ENCODE results near the gene FGFBP1. TPM values are rescaled to one million over a fixed set of nuclear protein-coding genes. Genes with fewer than 3 reads are reported as not detected.
"Not testable (repeated sequence)": the region's sequence is repeated elsewhere in the genome, so short reads cannot be mapped to it uniquely, and the experiment has no call there.

The FGFBP1 gene
- polyA plus RNA-seq, 1 donor, result not detected

DNA sequence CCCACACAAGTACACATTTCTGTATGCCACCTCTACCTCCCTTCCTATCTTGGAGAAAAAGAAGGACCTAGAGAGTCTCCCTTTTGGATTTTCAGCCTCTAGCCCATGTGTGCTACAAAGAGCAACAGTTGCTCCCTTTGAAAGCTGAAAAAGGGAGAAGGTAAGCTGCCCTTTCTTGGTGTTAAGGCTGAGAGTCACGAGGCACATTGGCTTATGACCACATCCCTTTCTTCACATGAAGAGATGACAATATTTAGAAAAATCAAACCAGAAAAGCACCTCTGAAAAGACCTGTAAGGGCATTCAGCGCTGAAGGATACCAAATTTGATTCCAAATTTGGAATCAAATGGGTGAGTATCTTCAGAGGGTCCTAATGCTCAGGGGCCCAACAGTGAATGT is 6.4 kb upstream of the FGFBP1 start:
- DNase-seq, result no peak

DNA sequence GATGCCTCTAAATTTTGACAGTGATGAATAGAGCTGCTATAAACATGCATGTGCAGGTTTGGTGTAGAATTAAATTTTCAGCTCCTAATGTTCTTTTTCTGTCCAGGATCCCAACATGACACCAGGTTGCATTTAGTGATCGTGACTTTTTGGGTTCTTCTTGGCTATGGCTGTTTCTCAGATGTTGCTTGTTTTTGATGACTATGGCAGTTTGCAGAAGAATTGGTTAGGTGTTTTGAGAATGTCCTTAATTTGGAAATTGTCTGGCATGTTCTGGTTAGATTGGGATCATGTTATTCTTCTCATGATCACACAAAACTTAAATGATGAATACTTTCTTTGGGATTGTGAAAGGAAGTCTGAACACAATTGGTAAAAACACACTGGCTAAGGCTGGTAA is 3.7 kb upstream of the FGFBP1 start:
- no peak for DNase-seq

DNA sequence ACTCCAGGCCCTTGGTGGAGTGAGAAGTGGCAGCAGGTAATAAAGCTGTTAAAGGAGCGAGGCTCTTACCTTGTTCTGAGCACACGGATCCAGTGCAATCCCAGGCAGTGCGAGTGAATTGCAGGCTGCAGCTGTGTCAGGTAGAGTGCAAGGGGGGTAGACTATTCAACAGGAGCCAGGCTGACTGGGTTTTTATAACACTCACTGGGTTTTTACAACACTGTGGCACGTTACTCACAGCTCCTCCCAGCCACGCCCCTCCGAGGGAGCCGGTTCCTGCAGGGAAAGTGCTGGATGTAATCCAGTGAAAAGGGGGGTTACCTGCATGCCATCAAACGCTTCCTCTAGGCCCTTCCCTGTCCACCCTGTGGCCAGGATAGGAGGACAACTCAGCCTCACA is 358 bp downstream of the FGFBP1 start:
- DNase-seq, result no peak

DNA sequence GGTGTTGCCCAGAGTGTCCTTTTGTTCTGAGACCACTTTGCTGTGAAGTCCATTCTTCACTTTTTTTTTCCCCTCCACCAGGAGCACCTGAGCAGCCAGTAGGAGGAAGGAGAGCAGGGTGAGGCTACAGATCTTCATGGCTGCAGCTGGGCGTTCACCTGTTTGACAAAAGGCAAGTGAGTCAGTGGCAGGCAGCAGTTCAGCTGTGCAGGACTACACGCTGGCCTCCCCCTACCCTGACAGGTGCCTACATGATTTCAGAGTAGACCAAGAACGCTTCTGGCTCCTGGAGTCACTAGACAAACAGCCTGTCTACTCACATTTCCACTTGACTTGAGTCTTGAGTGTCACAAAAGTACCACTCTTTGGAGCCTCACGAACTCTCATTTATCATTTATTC is 2.0 kb downstream of the FGFBP1 start:
- no peak for DNase-seq

DNA sequence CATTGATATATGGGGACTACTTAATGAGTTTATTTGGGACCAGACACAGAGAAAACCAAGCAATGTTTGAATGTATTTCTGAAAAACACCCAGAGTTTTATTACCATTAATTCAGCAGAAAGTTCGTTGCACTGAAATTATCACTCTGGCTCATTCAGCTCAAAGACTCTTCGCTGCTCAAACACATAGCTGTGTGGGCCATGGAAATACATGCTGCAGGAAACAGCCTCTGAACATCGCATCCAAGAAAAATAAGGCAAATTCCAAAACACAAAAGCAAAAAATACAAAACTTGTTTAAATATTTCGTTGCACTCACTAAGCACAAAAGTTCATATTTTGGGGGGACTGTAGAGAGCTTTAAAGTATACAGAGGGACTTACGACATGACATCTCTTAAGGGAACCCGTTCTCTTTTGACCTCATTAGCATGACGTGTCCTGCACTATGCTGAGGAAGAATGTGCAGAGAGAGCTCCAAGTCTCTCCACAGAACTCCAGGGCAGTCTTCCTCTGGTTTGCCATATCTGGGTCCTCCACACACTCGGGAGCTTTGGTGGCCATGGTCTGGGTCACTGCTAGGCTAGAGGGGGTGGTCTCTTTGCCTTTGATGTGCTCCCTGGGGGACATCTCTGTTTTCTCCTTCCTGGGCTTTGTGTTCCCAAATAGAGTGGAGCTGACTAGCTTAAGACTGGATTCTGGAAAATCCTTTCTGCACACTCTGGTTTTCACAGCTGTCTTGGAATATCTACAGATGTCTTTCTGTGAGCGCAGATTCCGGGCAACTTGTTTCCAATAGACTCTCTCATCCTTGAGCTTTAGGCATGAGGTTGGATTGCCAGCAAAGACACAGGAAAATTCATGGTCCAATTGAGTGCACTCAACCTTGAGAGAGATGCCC is 2.8 kb downstream of the FGFBP1 start:
- DNase-seq, result no peak

DNA sequence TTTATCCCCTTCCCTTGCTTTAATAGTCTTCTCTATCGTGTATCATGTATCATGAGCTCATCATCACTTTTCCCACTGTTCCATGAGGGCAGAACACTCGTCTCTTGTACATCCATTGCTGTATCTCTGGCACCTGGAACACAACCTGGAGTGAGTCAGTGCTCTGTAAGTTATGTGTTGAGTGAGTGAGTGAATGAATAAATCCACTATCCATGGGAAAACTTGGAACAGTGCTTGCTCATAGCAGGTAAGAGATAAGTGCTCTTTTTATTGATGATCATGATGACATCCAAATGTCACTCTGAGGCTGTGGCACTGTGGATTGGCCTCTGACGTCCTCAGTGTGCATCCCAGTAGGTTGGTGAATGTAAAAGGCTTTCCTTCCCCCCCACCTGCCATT is 4.3 kb downstream of the FGFBP1 start:
- DNase-seq, result no peak

DNA sequence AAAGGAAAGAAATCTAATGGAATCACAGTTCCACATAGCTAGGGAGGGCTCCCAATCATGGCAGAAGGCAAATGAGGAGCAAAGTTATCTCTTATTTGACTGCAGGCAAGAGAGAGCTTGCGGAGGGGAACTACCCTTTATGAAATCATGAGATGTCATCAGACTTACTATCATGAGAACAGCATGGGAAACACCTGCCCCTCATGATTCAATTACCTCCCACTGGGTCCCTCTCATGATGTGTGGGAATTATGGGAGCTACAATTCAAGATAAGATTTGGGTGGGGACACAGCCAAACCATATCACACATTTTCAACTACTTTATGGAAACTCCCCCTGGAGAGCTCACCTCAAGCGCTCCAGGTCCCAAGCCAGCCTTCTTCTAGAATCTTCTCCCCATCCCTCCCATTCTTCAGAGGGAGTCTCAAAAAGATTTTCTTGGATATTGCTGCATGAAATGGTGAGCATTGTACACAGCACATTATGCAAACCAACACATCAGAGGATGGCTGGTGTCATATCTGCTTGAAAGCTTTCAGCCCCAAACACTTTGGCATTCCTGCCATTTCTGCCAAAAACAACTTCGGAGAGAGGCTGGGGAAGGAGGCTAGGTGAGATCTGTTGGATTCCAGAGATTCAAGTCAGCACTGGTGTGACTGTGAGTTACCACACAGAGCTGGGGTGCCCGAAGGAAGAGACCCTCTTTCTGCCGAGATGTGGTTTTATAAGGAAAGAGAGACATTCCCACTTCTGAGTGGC is 6.9 kb downstream of the FGFBP1 start:
- no peak for DNase-seq

DNA sequence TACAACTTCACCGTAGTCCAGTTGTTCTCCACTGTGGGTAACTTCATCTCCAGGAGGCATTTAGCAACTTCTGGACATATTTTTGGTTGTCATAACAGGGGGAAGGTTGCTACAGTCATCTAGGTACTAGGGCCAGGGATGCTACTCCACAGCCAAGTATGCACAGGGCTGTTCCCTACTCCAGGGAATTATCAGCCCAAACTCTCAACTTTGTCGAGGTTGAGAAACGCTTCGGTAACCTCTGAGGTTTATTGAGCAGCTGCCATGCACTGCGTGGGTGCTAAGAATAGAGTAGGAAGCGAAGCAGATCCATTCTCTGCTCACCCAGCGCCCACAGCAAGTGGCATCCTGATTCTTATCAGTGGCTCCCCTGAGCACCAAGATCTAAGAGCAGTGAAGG is 8.2 kb downstream of the FGFBP1 start:
- no peak for DNase-seq

DNA sequence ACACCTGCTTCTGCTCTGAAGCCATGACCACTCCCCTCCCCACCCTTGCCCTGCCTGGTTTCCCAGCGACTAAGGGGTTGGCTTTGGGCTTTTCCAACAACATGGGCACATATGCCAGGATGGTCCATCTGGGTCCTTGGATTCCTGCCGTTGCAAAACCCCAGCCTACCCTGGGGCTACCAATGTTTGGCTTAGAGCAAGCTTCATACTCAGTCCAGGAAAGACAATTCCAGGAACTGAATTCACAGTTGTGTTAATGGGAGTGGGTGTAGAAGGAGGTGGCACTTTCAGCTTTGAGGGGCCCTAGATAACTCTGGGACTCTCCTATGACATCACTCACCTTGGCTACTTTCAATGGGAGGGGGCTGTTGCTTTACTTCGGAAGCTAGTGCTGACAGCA is 9.0 kb downstream of the FGFBP1 start:
- DNase-seq, result no peak

DNA sequence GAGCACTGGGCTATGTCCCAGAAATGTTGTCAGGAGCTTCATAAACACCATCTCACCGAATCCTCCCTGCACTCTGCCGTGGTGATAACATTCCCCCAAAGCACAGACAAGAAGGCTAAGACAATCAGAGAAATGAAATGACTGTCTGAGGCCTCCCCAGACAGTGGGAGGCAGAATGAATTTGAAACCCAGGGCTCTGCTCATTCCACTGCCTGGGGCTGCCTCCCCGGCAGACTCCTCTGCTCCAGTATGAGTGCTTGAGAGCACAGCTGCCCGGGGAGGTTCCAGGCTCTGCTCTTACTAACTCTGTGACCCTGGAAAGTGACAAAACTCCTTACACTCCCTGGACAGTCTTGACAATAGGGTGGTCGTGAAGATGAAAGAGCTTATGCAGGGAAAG is 9.7 kb downstream of the FGFBP1 start:
- DNase-seq, result no peak

DNA sequence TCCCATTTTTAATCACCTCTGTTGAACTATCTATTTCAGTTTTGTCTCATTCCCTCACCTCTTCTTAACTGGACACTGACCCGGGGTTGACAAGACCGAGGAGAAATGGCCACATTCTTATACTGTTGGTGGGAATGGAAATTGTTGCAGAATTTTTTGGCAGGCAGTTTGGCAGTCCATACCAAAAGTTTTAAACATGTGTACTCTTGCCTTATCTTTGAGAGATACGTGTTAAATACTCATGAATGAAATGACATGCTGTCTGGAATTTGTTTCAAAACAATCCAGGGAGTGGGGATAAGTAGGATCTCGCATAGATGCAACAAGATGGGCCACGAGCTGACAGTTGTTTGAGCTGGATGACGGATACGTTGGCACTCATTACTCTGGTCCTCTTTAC is 12.1 kb downstream of the FGFBP1 start:
- no peak for DNase-seq

DNA sequence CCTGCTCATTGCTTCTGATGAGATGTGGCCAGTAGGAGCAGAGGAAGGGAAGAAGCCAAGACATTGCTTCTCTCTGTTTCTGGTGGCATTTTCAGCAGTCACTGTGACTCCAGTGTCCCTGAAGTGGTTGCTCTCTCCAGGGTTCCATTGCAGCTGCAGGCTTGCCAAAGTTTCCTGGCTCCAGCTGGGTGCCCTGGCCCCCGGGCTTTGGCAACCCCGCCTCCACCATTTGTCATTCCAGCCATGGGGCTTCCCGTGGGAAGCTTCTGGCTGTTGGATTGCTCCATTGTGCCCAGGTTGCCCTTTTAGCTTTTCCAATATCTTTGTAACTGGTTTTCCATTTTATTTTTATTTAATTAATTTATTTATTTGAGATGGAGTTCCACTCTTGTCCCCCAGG is 12.7 kb downstream of the FGFBP1 start:
- no peak for DNase-seq

DNA sequence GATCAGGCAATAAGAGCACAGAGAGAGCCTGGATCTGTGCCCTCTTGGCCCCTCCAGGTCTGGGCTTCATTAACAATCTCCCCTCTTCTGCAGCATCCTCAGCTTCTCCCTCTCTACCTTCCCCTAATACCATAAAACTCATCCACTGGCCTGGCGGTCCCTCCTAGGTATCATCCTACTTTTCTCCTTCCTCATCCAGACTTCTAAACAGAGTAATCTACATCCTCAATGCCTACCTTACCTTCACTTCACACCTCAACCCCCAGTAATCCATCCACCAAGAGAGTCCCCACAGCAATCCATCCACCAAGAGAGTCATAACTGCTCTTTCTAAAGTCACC is 17.0 kb downstream of the FGFBP1 start:
- DNase-seq, result no peak

DNA sequence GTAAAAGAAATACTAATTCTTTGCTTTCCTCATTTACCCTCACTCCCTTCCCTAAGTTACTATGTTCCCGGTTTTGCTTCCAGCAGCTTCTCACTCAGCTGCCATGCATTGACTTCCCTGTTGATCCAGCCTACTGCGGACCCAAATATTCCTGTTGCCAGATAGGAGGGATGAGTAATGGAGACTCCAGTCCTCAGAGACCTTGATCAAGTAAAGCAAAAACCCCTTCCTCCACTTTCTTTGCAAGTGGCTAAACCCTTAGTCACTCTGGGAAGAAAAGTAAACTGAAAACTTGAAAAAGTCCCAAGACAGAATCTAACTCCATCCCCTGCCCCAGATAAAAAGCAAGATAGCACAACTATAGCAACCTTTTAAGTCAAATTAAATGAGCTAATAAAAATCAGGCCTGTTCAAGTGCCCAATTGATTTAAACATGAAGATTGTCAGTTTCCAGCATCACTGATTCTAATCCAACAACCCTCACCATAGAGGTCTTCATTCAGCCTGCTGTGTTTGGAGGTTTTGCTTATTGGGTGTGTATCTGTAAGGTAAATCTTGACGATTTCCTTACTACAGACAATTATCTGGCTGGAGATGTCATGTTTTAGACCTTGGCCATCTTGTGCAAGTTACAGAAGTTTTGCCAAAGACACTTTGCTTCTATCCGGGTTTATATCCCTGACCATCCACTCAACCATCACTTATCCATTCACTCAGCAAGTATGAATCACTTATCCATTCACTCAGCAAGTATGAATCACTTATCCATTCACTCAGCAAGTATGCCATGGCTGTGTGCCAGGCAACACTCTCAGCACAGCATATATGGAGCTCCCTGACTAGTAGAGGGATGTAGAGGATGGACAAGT is 17.6 kb downstream of the FGFBP1 start:
- DNase-seq, result no peak

DNA sequence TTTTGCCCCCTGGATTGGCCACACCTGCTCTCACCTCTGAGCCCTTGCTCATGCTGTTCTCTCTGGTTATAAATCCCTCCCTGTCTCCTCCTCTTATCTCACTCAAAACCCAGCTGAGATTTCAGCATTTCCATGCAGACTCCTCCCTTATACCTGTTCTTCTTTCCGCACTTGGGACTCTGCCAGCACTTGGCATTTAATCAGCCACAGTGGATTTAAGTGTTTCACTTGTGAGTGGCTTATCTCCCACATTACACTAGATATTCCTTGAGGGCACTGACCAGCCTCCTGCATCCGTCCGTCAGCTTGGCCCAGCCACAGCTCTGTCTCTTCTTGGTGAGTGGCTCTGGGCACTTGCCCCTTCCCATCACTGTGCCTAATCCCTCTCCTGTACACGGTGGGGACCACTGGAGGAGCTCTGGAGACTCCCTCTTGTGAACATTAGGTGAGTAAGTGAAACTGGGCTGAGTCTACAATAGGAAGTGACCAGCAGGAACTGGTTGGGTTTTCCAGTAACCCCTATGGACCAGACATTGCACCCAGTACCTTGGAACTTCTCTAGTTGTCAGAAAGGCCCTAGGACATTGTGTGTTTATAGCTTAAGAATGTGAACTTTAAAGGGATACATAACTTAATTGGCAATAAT is 19.9 kb downstream of the FGFBP1 start:
- no peak for DNase-seq

DNA sequence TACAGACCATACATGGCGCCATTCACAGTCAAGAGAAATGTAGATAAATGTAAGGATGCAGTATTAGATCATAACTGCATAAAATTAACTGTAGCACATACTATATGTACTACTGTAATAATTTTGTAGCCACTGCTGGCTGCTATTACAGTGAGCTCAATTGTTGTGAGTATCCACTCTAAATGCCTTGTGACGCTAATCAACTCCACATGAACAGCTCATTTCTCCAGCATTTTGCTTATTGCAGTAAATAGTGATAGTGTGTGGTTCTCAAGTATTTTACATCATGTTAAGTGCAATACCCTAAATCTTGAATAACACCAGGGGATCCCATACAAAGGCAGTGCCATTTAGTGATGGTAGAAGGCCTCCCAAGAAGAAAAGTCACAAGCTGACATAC is 21.2 kb downstream of the FGFBP1 start:
- no peak for DNase-seq

DNA sequence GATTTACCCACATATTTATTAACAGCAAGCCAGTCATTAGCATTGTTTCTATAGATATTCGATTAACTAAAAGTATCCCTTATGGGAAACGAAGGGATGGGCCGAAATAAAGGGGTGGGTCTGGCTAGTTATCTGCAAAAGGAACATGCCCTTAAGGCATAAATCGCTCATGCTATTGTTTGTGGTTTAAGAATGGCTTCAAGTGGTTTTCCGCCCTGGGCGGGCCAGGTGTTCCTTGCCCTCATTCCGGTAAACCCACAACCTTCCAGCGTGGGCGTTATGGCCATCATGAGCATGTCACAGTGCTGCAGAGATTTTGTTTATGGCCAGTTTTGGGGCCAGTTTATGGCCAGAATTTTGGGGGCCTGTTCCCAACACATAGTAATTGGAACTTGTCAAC is 22.2 kb downstream of the FGFBP1 start:
- not testable (repeated sequence) for DNase-seq

DNA sequence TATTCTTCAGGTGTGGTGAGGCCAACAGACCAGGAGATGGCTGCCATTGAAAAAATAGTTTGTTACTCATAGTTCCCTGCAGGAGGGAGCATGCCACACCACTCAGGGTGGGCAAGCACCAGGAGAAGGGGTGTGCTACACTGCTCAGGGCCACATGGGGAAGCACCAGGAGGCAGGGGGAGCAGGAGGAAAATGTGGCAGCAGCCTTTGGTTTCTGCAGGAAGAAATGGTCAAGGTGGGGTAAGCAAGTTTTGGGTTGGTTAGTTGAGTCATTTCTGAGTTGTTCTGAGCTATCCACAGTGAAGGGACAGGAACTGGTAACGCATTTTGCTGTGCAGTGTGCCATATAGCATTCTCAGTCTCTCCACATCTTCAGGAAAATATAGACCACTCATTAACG is 23.8 kb downstream of the FGFBP1 start:
- DNase-seq, result no peak

DNA sequence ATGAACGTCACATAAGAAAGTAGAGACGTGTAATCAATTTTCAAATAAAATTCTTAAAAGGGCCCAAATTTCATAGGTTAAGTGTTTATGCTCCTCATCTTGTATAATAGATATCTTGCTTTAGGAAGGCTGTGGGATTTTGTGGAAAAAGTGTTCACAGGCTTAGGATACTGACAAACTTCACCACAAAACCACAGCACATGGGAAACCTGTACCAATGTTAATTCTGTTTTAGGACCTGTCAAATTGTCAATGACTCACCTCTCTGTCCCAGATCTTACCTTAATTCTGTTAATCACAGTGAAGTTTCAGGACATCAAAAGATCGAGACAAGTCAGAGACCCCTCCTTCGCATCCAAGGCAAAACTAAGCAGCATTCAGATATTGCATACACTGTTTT is 24.2 kb downstream of the FGFBP1 start:
- DNase-seq, result no peak

DNA sequence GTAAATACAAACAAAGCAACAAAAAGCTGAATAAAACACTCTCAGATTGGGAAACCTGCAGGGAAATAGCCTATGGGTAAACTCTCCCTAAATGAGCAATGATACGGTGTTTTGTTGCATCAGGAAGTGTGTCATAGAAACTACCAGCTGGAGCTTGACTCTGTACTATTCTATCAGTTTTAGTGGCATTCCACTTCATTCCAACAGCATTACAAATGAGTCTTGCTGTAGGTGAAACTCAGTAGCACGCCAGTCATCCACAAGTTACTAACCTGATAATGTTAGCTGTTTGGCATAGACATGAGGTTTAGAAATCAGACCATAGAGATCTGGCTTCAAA is 24.9 kb downstream of the FGFBP1 start:
- no peak for DNase-seq

DNA sequence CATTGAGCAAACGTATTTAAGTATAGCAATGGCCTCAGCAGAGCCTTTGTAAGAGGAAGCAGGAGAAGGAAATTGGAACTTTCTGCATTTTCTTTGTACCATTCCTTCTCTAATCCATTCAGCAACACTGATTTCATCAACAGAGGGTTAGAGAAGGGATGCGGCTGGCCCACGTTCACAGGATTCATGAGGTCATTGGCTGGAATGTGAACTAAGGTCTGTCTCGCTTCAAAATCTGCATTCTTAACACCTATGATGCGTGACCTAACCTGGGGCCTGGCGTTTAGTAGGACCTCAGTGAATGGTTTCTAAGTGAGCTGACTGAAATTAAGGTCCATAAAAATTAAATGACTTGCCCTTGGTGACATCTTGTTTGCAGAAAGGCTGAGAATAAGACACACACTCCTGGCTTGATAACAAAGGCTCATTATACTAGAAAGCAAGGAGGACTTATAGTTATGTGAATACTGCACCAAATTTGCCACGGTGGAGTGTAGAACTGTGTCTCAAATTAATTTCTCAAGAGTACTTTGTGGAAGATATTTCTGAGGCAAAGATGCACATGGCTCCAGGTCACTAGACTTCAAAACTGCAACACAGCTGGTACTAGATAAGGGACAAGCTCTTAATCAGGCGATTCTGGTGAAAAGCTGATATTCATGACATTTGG is 25.4 kb downstream of the FGFBP1 start:
- DNase-seq, result no peak

DNA sequence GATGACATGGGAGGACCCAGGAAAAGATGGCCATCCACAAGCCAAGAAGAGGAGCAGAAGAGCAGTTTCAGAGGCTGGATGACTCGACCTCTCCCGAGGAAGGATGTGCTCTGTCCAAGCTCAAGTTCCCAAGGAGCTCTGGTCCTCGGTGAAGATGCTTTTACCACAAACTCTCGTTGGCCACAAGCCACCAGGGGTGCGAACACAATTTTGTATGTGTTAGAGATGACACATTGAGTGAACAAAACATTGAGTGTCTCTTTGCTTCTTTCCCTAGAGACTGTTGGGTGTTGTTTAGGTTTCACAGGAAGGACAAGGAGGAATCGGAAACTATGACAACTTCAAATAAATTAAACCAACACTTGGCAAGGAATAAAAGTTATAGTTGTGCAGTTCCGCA is 26.3 kb downstream of the FGFBP1 start:
- no peak for DNase-seq

All from hindlimb muscle (tissue), 1 donor.